Measurements from ENCODE around the gene GOPC.

The GOPC gene

GRCh38 chr6:117568831-117569410 is 33.4 kb downstream of the GOPC start:
- Mint-ChIP-seq H3K4me3 (no peak overlapping the region), H3K36me3 (no peaks in the 10 kb centered on the region), H3K27ac (no peak overlapping the region)

GRCh38 chr6:117568247-117568646 is 34.1 kb downstream of the GOPC start:
- H3K4me1 Mint-ChIP-seq (ENCODE audit: low read depth), result no peaks in the 10 kb centered on the region
- H3K36me3 Mint-ChIP-seq, result no peaks in the 10 kb centered on the region
- no peaks in the 10 kb centered on the region for H3K27me3 Mint-ChIP-seq
- no peaks in the 10 kb centered on the region for H3K9me3 Mint-ChIP-seq (ENCODE audit: low read depth)
- H3K4me3 Mint-ChIP-seq, result no peak overlapping the region
- H3K27ac Mint-ChIP-seq, result no peak overlapping the region

More at GRCh38 chr6:117568831-117569410, 33.4 kb downstream of the GOPC start:
- Mint-ChIP-seq H3K27me3 (no peaks in the 10 kb centered on the region), H3K9me3 (ENCODE audit: low read depth) (no peaks in the 10 kb centered on the region), H3K4me1 (ENCODE audit: low read depth) (no peaks in the 10 kb centered on the region)

GRCh38 chr6:117564681-117565080 is 37.6 kb downstream of the GOPC start:
- Mint-ChIP-seq H3K4me1 (ENCODE audit: low read depth) (no peaks in the 10 kb centered on the region), H3K27ac (peak overlapping the region; percentile 17), H3K27me3 (no peaks in the 10 kb centered on the region), H3K36me3 (no peaks in the 10 kb centered on the region), H3K4me3 (no peak overlapping the region), H3K9me3 (ENCODE audit: low read depth) (no peaks in the 10 kb centered on the region)

GRCh38 chr6:117561128-117561527 is 41.2 kb downstream of the GOPC start:
- H3K4me3 Mint-ChIP-seq, result no peak overlapping the region
- H3K27ac Mint-ChIP-seq, result no peak overlapping the region

GRCh38 chr6:117559299-117559698 is 43.0 kb downstream of the GOPC start:
- Mint-ChIP-seq H3K36me3 (no peaks in the 10 kb centered on the region), H3K4me1 (ENCODE audit: low read depth) (peaks cover 2% of the 10 kb centered on the region), H3K9me3 (ENCODE audit: low read depth) (no peaks in the 10 kb centered on the region), H3K4me3 (no peak overlapping the region), H3K27ac (no peak overlapping the region), H3K27me3 (no peaks in the 10 kb centered on the region)

More at GRCh38 chr6:117561128-117561527, 41.2 kb downstream of the GOPC start:
- no peaks in the 10 kb centered on the region for H3K9me3 Mint-ChIP-seq (ENCODE audit: low read depth)
- no peaks in the 10 kb centered on the region for H3K27me3 Mint-ChIP-seq
- no peaks in the 10 kb centered on the region for H3K36me3 Mint-ChIP-seq
- H3K4me1 Mint-ChIP-seq (ENCODE audit: low read depth), result no peaks in the 10 kb centered on the region

GRCh38 chr6:117558818-117559217 is 43.5 kb downstream of the GOPC start:
- Mint-ChIP-seq H3K27me3 (no peaks in the 10 kb centered on the region), H3K4me3 (no peak overlapping the region), H3K9me3 (ENCODE audit: low read depth) (no peaks in the 10 kb centered on the region), H3K4me1 (ENCODE audit: low read depth) (peaks cover 2% of the 10 kb centered on the region), H3K27ac (no peak overlapping the region), H3K36me3 (no peaks in the 10 kb centered on the region)

- Mint-ChIP-seq H3K27me3 (no peaks in the 10 kb centered on the region), H3K36me3 (no peaks in the 10 kb centered on the region), H3K9me3 (ENCODE audit: low read depth) (no peaks in the 10 kb centered on the region), H3K4me3 (no peak overlapping the region), H3K27ac (no peak overlapping the region), H3K4me1 (ENCODE audit: low read depth) (peaks cover 2% of the 10 kb centered on the region)
These were observed 44.4 kb downstream of the GOPC start for GRCh38 chr6:117557951-117558350.

- Mint-ChIP-seq H3K9me3 (ENCODE audit: low read depth) (no peaks in the 10 kb centered on the region), H3K4me1 (ENCODE audit: low read depth) (peaks cover 4% of the 10 kb centered on the region), H3K36me3 (no peaks in the 10 kb centered on the region), H3K27me3 (no peaks in the 10 kb centered on the region), H3K4me3 (no peak overlapping the region), H3K27ac (no peak overlapping the region)
These were observed 46.3 kb downstream of the GOPC start for GRCh38 chr6:117555882-117556498.

- no peaks in the 10 kb centered on the region for H3K9me3 Mint-ChIP-seq (ENCODE audit: low read depth)
- H3K27ac Mint-ChIP-seq, result no peak overlapping the region
- H3K27me3 Mint-ChIP-seq, result no peaks in the 10 kb centered on the region
- peaks cover 10% of the 10 kb centered on the region for H3K4me1 Mint-ChIP-seq (ENCODE audit: low read depth)
- no peaks in the 10 kb centered on the region for H3K36me3 Mint-ChIP-seq
- no peak overlapping the region for H3K4me3 Mint-ChIP-seq
These were observed 47.0 kb downstream of the GOPC start for GRCh38 chr6:117555262-117555849.

- Mint-ChIP-seq H3K27me3 (no peaks in the 10 kb centered on the region), H3K4me3 (no peak overlapping the region), H3K36me3 (no peaks in the 10 kb centered on the region), H3K27ac (no peak overlapping the region), H3K4me1 (ENCODE audit: low read depth) (peaks cover 31% of the 10 kb centered on the region), H3K9me3 (ENCODE audit: low read depth) (no peaks in the 10 kb centered on the region)
These were observed 49.2 kb downstream of the GOPC start for GRCh38 chr6:117553142-117553541.

- Mint-ChIP-seq H3K4me3 (no peak overlapping the region), H3K9me3 (ENCODE audit: low read depth) (no peaks in the 10 kb centered on the region), H3K27me3 (no peaks in the 10 kb centered on the region), H3K27ac (no peak overlapping the region), H3K4me1 (ENCODE audit: low read depth) (peaks cover 32% of the 10 kb centered on the region), H3K36me3 (no peaks in the 10 kb centered on the region)
These were observed 49.7 kb downstream of the GOPC start for GRCh38 chr6:117552618-117553017.

- H3K27me3 Mint-ChIP-seq, result no peaks in the 10 kb centered on the region
- H3K4me3 Mint-ChIP-seq, result peak overlapping the region; percentile 1
- H3K4me1 Mint-ChIP-seq (ENCODE audit: low read depth), result peaks cover 41% of the 10 kb centered on the region
- H3K9me3 Mint-ChIP-seq (ENCODE audit: low read depth), result no peaks in the 10 kb centered on the region
- peak overlapping the region; percentile 51 for H3K27ac Mint-ChIP-seq
- no peaks in the 10 kb centered on the region for H3K36me3 Mint-ChIP-seq
These were observed 51.6 kb downstream of the GOPC start for GRCh38 chr6:117550618-117551242.

- H3K9me3 Mint-ChIP-seq (ENCODE audit: low read depth), result no peaks in the 10 kb centered on the region
- H3K36me3 Mint-ChIP-seq, result no peaks in the 10 kb centered on the region
- peak overlapping the region; percentile 75 for H3K4me3 Mint-ChIP-seq
- H3K4me1 Mint-ChIP-seq (ENCODE audit: low read depth), result peaks cover 41% of the 10 kb centered on the region
- no peaks in the 10 kb centered on the region for H3K27me3 Mint-ChIP-seq
- peak overlapping the region; percentile 74 for H3K27ac Mint-ChIP-seq
These were observed 52.2 kb downstream of the GOPC start for GRCh38 chr6:117550078-117550600.

GRCh38 chr6:117549611-117550010 is 52.7 kb downstream of the GOPC start:
- Mint-ChIP-seq H3K9me3 (ENCODE audit: low read depth) (no peaks in the 10 kb centered on the region), H3K36me3 (no peaks in the 10 kb centered on the region), H3K27ac (peak overlapping the region; percentile 74), H3K4me3 (peak overlapping the region; percentile 75), H3K27me3 (no peaks in the 10 kb centered on the region), H3K4me1 (ENCODE audit: low read depth) (peaks cover 41% of the 10 kb centered on the region)

- Mint-ChIP-seq H3K27me3 (no peaks in the 10 kb centered on the region), H3K4me1 (ENCODE audit: low read depth) (peaks cover 41% of the 10 kb centered on the region), H3K36me3 (no peaks in the 10 kb centered on the region), H3K4me3 (peak overlapping the region; percentile 75), H3K9me3 (ENCODE audit: low read depth) (no peaks in the 10 kb centered on the region), H3K27ac (peak overlapping the region; percentile 74)
These were observed 53.5 kb downstream of the GOPC start for GRCh38 chr6:117548797-117549301.

All from activated naive CD8-positive, alpha-beta T cell (primary cell).